ENCODE measurements around the gene BEX4.

GRCh38 chrX:103183912-103184311 lies 31.0 kb upstream of the BEX4 start:
- TF ChIP-seq CTCF (IDR thresholded peaks at IDR 0.05 in 2 of 3, conservative IDR thresholded peaks at IDR 0.05 in 1 of 3; ENCODE audit: insufficient read depth in 2 of 3, low read depth in 1 of 3, low read length in 3 of 3), result no peak
- no peak for TF ChIP-seq SRF (CRISPR knock-in tag; IDR thresholded peaks at IDR 0.05)
- no peak for TF ChIP-seq CBX5 (IDR thresholded peaks at IDR 0.05; ENCODE audit: borderline replicate concordance, low read depth)
- TF ChIP-seq LARP7 (IDR thresholded peaks at IDR 0.05), result no peak
- TF ChIP-seq POLR2A (conservative IDR thresholded peaks at IDR 0.05), result no peak

Measured in K562 (cell line).